PFSK-1 (cell line): ENCODE results near the gene EEF1AKMT2.

Source experiments
- FOXP2 ChIP-seq: optimal IDR thresholded peaks from 2 replicates; pipeline ENCODE3; 2011; ENCODE audit warnings: borderline replicate concordance, control low read depth, inconsistent platforms; ENCODE audit not compliant: insufficient read depth; ENCODE audit errors: extremely low read length, extremely low read depth
- POLR2AphosphoS5 ChIP-seq: IDR thresholded peaks from 2 replicates; pipeline ENCODE4 v1.6.1; 2012; ENCODE audit warnings: low read depth, mild to moderate bottlenecking, control low read depth, low read length, moderate library complexity
- SIN3A ChIP-seq: IDR thresholded peaks from 2 replicates; pipeline ENCODE4 v1.6.1; 2012; ENCODE audit warnings: mild to moderate bottlenecking, low read length, moderate library complexity, borderline replicate concordance; ENCODE audit not compliant: insufficient read depth
- TAF1 ChIP-seq: IDR thresholded peaks from 2 replicates; pipeline ENCODE4 v1.6.1; 2012; ENCODE audit warnings: low read length, control low read depth, borderline replicate concordance; ENCODE audit not compliant: insufficient read depth
- TF ChIP-seq, protein P1 (sequence below), 2 experiments: IDR thresholded peaks; 2 replicates each; pipeline versions ENCODE4 v1.6.1 to v1.8.0; 2011 to 2012; ENCODE audit warnings: low read depth in 2 of 2, low read length in 2 of 2, control low read depth in 1 of 2, inconsistent platforms in 1 of 2, mild to moderate bottlenecking in 1 of 2, moderate library complexity in 1 of 2; ENCODE audit not compliant: insufficient read depth in 1 of 2

GRCh38 chr10:124741281-124741921 is 50.3 kb downstream of the EEF1AKMT2 start:
- no peak for TF ChIP-seq TAF1
- TF ChIP-seq, protein P1, sequence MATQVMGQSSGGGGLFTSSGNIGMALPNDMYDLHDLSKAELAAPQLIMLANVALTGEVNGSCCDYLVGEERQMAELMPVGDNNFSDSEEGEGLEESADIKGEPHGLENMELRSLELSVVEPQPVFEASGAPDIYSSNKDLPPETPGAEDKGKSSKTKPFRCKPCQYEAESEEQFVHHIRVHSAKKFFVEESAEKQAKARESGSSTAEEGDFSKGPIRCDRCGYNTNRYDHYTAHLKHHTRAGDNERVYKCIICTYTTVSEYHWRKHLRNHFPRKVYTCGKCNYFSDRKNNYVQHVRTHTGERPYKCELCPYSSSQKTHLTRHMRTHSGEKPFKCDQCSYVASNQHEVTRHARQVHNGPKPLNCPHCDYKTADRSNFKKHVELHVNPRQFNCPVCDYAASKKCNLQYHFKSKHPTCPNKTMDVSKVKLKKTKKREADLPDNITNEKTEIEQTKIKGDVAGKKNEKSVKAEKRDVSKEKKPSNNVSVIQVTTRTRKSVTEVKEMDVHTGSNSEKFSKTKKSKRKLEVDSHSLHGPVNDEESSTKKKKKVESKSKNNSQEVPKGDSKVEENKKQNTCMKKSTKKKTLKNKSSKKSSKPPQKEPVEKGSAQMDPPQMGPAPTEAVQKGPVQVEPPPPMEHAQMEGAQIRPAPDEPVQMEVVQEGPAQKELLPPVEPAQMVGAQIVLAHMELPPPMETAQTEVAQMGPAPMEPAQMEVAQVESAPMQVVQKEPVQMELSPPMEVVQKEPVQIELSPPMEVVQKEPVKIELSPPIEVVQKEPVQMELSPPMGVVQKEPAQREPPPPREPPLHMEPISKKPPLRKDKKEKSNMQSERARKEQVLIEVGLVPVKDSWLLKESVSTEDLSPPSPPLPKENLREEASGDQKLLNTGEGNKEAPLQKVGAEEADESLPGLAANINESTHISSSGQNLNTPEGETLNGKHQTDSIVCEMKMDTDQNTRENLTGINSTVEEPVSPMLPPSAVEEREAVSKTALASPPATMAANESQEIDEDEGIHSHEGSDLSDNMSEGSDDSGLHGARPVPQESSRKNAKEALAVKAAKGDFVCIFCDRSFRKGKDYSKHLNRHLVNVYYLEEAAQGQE (IDR thresholded peaks at IDR 0.05; ENCODE audit: insufficient read depth in 1 of 2, low read depth in 2 of 2, low read length in 2 of 2), result no peak
- TF ChIP-seq POLR2AphosphoS5, result no peak
- TF ChIP-seq FOXP2, result no peak
- no peak for TF ChIP-seq SIN3A
